ENCODE data around the gene ANKFN1. TPM values are rescaled to one million over a fixed set of nuclear protein-coding genes. Genes with fewer than 3 reads are reported as not detected.

ANKFN1 gene
- total RNA-seq, 1 experiment from 2014 or later = not detected

GRCh38 chr17:56148333-56148732 lies 4.9 kb upstream of the ANKFN1 start:
- BruUV-seq (replicated peaks) = no TSS peak
- ChIA-PET CTCF (no interaction called here), POLR2A (no interaction called here)
- in situ Hi-C loops (cut with HindIII; ENCODE audit: low pct_unique_long_range_greater_than_20kb, low sequenced_read_pairs) (no loop called here), intact Hi-C loops (cut with micrococcal nuclease; ENCODE audit: unreplicated experiment) (no loop called here)
- Histone ChIP-seq H3K4me1 (ENCODE audit: control insufficient read depth, insufficient read depth, low read length) (no peaks in the 10 kb centered on the region), H3K9me3 (ENCODE audit: control insufficient read depth, insufficient read depth, low read depth, low read length) (no peaks in the 10 kb centered on the region), H3K4me3 (ENCODE audit: low read depth in 2 of 2, low read length in 2 of 2) (no peak overlapping the region), H3K27ac (ENCODE audit: low read length) (no peak overlapping the region), H3K27me3 (ENCODE audit: control insufficient read depth, insufficient read depth, low read length) (no peaks in the 10 kb centered on the region), H3K36me3 (ENCODE audit: control insufficient read depth, insufficient read depth, low read length) (no peaks in the 10 kb centered on the region)
- no peak for ATAC-seq
- TF ChIP-seq REST (IDR thresholded peaks at IDR 0.05; ENCODE audit: insufficient read depth in 1 of 2, low read depth in 2 of 2, low read length in 1 of 2) = no peak
- no peak for TF ChIP-seq POLR2AphosphoS5 (IDR thresholded peaks at IDR 0.05; ENCODE audit: low read depth, low read length)
- no peak for TF ChIP-seq SIN3A (IDR thresholded peaks at IDR 0.05; ENCODE audit: borderline replicate concordance, insufficient read depth, low read depth, low read length)
- TF ChIP-seq CTCF (IDR thresholded peaks at IDR 0.05) = no peak
- no peak for TF ChIP-seq TCF7L2 (IDR thresholded peaks at IDR 0.05; ENCODE audit: low read depth, low read length)
- no peak for DNase-seq (ENCODE audit: low read depth, low spot score)

- Histone ChIP-seq H3K4me3 (ENCODE audit: low read depth in 2 of 2, low read length in 2 of 2) (no peak overlapping the region), H3K27ac (ENCODE audit: low read length) (no peak overlapping the region), H3K9me3 (ENCODE audit: control insufficient read depth, insufficient read depth, low read depth, low read length) (no peaks in the 10 kb centered on the region), H3K36me3 (ENCODE audit: control insufficient read depth, insufficient read depth, low read length) (no peaks in the 10 kb centered on the region), H3K27me3 (ENCODE audit: control insufficient read depth, insufficient read depth, low read length) (no peaks in the 10 kb centered on the region), H3K4me1 (ENCODE audit: control insufficient read depth, insufficient read depth, low read length) (no peaks in the 10 kb centered on the region)
- DNase-seq (ENCODE audit: low read depth, low spot score) = no peak
- intact Hi-C loops (cut with micrococcal nuclease; ENCODE audit: unreplicated experiment) = no loop called here
- POLR2A ChIA-PET = no interaction called here
- no peak for ATAC-seq
- CTCF ChIA-PET = no interaction called here
- no TSS peak for BruUV-seq (replicated peaks)
- in situ Hi-C loops (cut with HindIII; ENCODE audit: low pct_unique_long_range_greater_than_20kb, low sequenced_read_pairs) = no loop called here
- peak in 1 of 2 experiments; percentile 44; a peak in 1 of 4 replicates for TF ChIP-seq REST (IDR thresholded peaks at IDR 0.05; ENCODE audit: insufficient read depth in 1 of 2, low read depth in 2 of 2, low read length in 1 of 2)
- TF ChIP-seq SIN3A (IDR thresholded peaks at IDR 0.05; ENCODE audit: borderline replicate concordance, insufficient read depth, low read depth, low read length) = no peak
- TF ChIP-seq POLR2AphosphoS5 (IDR thresholded peaks at IDR 0.05; ENCODE audit: low read depth, low read length) = no peak
- TF ChIP-seq CTCF (IDR thresholded peaks at IDR 0.05) = no peak
- no peak for TF ChIP-seq TCF7L2 (IDR thresholded peaks at IDR 0.05; ENCODE audit: low read depth, low read length)
These were observed 3.8 kb upstream of the ANKFN1 start for GRCh38 chr17:56149266-56150036.
